ENCODE data around the gene ATF4. TPM values are rescaled to one million over a fixed set of nuclear protein-coding genes. Genes with fewer than 3 reads are reported as not detected.

The ATF4 gene
- total RNA-seq, 1 donor from 2014 or later = 508 TPM

- Histone ChIP-seq H3K9ac (ENCODE audit: low read length) (no peak overlapping the region), H3K27me3 (ENCODE audit: insufficient read depth, low read length) (no peaks in the 10 kb centered on the region), H3K9me3 (ENCODE audit: insufficient read depth, low read depth, low read length) (no peaks in the 10 kb centered on the region), H3K4me2 (ENCODE audit: low read length) (no peak overlapping the region), H3K36me3 (ENCODE audit: insufficient read depth, low read length) (peaks cover 11% of the 10 kb centered on the region), H3K27ac (ENCODE audit: low read depth, low read length) (no peak overlapping the region), H3K79me2 (ENCODE audit: insufficient read depth, low read length) (peaks cover 53% of the 10 kb centered on the region), H3K4me3 (ENCODE audit: insufficient read depth, low read depth, low read length) (no peak overlapping the region), H4K20me1 (ENCODE audit: insufficient read depth, low read length) (peaks cover 67% of the 10 kb centered on the region), H3K4me1 (ENCODE audit: insufficient read depth, low read length) (peaks cover 33% of the 10 kb centered on the region), H2AFZ (ENCODE audit: low read depth, low read length) (no peak overlapping the region)
- H3K4me1 Mint-ChIP-seq (ENCODE audit: low read depth, unreplicated experiment) = peaks cover 23% of the 10 kb centered on the region
- peaks cover 16% of the 10 kb centered on the region for H3K36me3 Mint-ChIP-seq (ENCODE audit: low read depth, unreplicated experiment)
- no peaks in the 10 kb centered on the region for H3K27me3 Mint-ChIP-seq (ENCODE audit: low read depth, unreplicated experiment)
- no peak for FAIRE-seq
- peak overlapping the region; percentile 67 for H3K4me3 Mint-ChIP-seq (ENCODE audit: unreplicated experiment)
- H3K27ac Mint-ChIP-seq (ENCODE audit: unreplicated experiment) = no peak overlapping the region
- TF ChIP-seq EZH2 (IDR thresholded peaks at IDR 0.05; ENCODE audit: insufficient read depth, low read length) = no peak
- TF ChIP-seq, protein P1, sequence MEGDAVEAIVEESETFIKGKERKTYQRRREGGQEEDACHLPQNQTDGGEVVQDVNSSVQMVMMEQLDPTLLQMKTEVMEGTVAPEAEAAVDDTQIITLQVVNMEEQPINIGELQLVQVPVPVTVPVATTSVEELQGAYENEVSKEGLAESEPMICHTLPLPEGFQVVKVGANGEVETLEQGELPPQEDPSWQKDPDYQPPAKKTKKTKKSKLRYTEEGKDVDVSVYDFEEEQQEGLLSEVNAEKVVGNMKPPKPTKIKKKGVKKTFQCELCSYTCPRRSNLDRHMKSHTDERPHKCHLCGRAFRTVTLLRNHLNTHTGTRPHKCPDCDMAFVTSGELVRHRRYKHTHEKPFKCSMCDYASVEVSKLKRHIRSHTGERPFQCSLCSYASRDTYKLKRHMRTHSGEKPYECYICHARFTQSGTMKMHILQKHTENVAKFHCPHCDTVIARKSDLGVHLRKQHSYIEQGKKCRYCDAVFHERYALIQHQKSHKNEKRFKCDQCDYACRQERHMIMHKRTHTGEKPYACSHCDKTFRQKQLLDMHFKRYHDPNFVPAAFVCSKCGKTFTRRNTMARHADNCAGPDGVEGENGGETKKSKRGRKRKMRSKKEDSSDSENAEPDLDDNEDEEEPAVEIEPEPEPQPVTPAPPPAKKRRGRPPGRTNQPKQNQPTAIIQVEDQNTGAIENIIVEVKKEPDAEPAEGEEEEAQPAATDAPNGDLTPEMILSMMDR (IDR thresholded peaks at IDR 0.05; ENCODE audit: insufficient read depth, low read depth, low read length) = no peak
- no peak for DNase-seq (ENCODE audit: low read depth)
- H3K9me3 Mint-ChIP-seq (ENCODE audit: unreplicated experiment) = no peaks in the 10 kb centered on the region
Measured at GRCh38 chr22:39530116-39530515, 9.8 kb downstream of the ATF4 start.

DNA sequence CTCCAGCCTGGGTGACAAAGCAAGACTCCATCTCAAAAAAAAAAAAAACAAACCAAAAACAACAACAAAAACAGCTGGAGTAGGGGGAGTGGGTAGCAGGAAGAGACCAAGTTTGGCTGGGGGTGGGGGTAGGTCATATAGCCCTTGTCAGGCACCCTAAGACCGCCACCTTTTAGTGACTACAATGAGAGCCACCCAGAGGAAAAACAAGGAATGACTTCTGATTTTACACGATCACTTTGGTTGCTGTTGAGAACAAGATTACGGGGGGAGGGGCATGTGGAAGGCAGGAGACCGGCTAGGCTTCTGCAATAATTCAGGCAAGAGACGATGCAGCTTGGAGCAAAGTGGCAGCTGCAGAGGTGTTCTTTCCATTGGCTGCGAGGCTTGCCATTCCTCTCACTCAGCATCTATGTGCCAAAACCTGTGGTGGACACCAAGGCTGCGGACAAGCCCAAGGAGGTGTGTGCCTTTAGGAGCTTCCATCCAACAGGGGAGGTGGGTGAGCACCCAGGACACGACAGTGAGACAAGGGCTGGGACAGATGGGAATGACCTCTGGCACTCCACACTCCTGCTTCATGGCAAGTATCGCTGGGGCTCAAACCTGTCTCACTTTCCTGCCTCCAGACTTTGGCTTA, 10.4 kb downstream of the ATF4 start:
- H3K27me3 Mint-ChIP-seq (ENCODE audit: low read depth, unreplicated experiment) = no peaks in the 10 kb centered on the region
- Histone ChIP-seq H3K4me1 (ENCODE audit: insufficient read depth, low read length) (peaks cover 33% of the 10 kb centered on the region), H4K20me1 (ENCODE audit: insufficient read depth, low read length) (peaks cover 60% of the 10 kb centered on the region), H3K4me2 (ENCODE audit: low read length) (peak overlapping the region; percentile 90), H3K27me3 (ENCODE audit: insufficient read depth, low read length) (no peaks in the 10 kb centered on the region), H2AFZ (ENCODE audit: low read depth, low read length) (no peak overlapping the region), H3K36me3 (ENCODE audit: insufficient read depth, low read length) (peaks cover 11% of the 10 kb centered on the region), H3K4me3 (ENCODE audit: insufficient read depth, low read depth, low read length) (peak overlapping the region; percentile 5), H3K27ac (ENCODE audit: low read depth, low read length) (no peak overlapping the region), H3K79me2 (ENCODE audit: insufficient read depth, low read length) (peaks cover 53% of the 10 kb centered on the region), H3K9me3 (ENCODE audit: insufficient read depth, low read depth, low read length) (no peaks in the 10 kb centered on the region), H3K9ac (ENCODE audit: low read length) (no peak overlapping the region)
- TF ChIP-seq, protein P1 (IDR thresholded peaks at IDR 0.05; ENCODE audit: insufficient read depth, low read depth, low read length) = peak; percentile 27
- TF ChIP-seq EZH2 (IDR thresholded peaks at IDR 0.05; ENCODE audit: insufficient read depth, low read length) = no peak
- H3K27ac Mint-ChIP-seq (ENCODE audit: unreplicated experiment) = peak overlapping the region; percentile 47
- H3K9me3 Mint-ChIP-seq (ENCODE audit: unreplicated experiment) = no peaks in the 10 kb centered on the region
- H3K4me1 Mint-ChIP-seq (ENCODE audit: low read depth, unreplicated experiment) = peaks cover 21% of the 10 kb centered on the region
- peak overlapping the region; percentile 94 for H3K4me3 Mint-ChIP-seq (ENCODE audit: unreplicated experiment)
- DNase-seq (ENCODE audit: low read depth) = no peak
- no peak for FAIRE-seq
- peaks cover 11% of the 10 kb centered on the region for H3K36me3 Mint-ChIP-seq (ENCODE audit: low read depth, unreplicated experiment)
